Measurements from ENCODE around the gene PLCXD3. TPM values are rescaled to one million over a fixed set of nuclear protein-coding genes. Genes with fewer than 3 reads are reported as not detected.

The PLCXD3 gene
- total RNA-seq, 1 donor from 2014 or later = 95.3 TPM

GRCh38 chr5:41264019-41264418, 246.4 kb downstream of the PLCXD3 start:
- intact Hi-C loops (cut with micrococcal nuclease) = loop anchor here (10.0 kb wide), 1 partner anchor 69 kb away; no protein-coding TSS in a partner anchor
- DNase-seq (no peak), ATAC-seq (peak; percentile 87)

GRCh38 chr5:41263335-41263734, 247.1 kb downstream of the PLCXD3 start:
- ATAC-seq (no peak), DNase-seq (no peak)
- intact Hi-C loops (cut with micrococcal nuclease) = loop anchor here (10.0 kb wide), 1 partner anchor 69 kb away; no protein-coding TSS in a partner anchor
